ENCODE measurements around the gene TMEM52. TPM values are rescaled to one million over a fixed set of nuclear protein-coding genes. Genes with fewer than 3 reads are reported as not detected.

Gene TMEM52
- total and polyA plus RNA-seq, 2 of the 13 experiments (the other 11 are each of a cell fraction or from before 2014, with no cell fraction given): 13.2 to 18.7 TPM

- no peak for TF ChIP-seq ZBTB40 (IDR thresholded peaks at IDR 0.05)
- TF ChIP-seq ZBTB40 (CRISPR knock-in tag; IDR thresholded peaks at IDR 0.05): 0 out of 2 replicates have a peak, but pooled peaks have one; percentile 63
- 0 out of 2 replicates have a peak, but pooled peaks have one; percentile 39 for TF ChIP-seq TFE3 (CRISPR knock-in tag; IDR thresholded peaks at IDR 0.05)
- TF ChIP-seq POGZ (CRISPR knock-in tag; IDR thresholded peaks at IDR 0.05): peak; percentile 51
- TF ChIP-seq ZFP41 (CRISPR knock-in tag; IDR thresholded peaks at IDR 0.05; ENCODE audit: borderline replicate concordance): 0 out of 2 replicates have a peak, but pooled peaks have one; percentile 36
- TF ChIP-seq ZNF891 (CRISPR knock-in tag; IDR thresholded peaks at IDR 0.05): 0 out of 2 replicates have a peak, but pooled peaks have one; percentile 34
- no peak for TF ChIP-seq ZKSCAN5 (CRISPR knock-in tag; IDR thresholded peaks at IDR 0.05)
- TF ChIP-seq ZBTB43 (CRISPR knock-in tag; conservative IDR thresholded peaks at IDR 0.05): 0 out of 2 replicates have a peak, but pooled peaks have one; percentile 76
- no peak for TF ChIP-seq ZNF746 (CRISPR knock-in tag; IDR thresholded peaks at IDR 0.05)
- TF ChIP-seq SP5 (CRISPR knock-in tag; IDR thresholded peaks at IDR 0.05; ENCODE audit: borderline replicate concordance, low read depth): peak; percentile 84
- peak; percentile 64; the same call in 1 of the 2 replicates for TF ChIP-seq NFE2L1 (CRISPR knock-in tag; IDR thresholded peaks at IDR 0.05; ENCODE audit: borderline replicate concordance)
- peak; percentile 89; the same call in 1 of the 2 replicates for TF ChIP-seq ZNF235 (CRISPR knock-in tag; IDR thresholded peaks at IDR 0.05; ENCODE audit: borderline replicate concordance)
- TF ChIP-seq RFX1 (IDR thresholded peaks at IDR 0.05): no peak
- peak; percentile 40; the same call in 1 of the 2 replicates for TF ChIP-seq ZNF430 (CRISPR knock-in tag; IDR thresholded peaks at IDR 0.05)
- TF ChIP-seq RBM39 (IDR thresholded peaks at IDR 0.05; ENCODE audit: low read depth, low read length, poor library complexity, severe bottlenecking): peak; percentile 25
- TF ChIP-seq ZZZ3 (CRISPR knock-in tag; IDR thresholded peaks at IDR 0.05; ENCODE audit: borderline replicate concordance): no peak
- TF ChIP-seq BCL6 (CRISPR knock-in tag; IDR thresholded peaks at IDR 0.05): no peak; the same call in 1 of the 2 replicates
These were observed 401 bp upstream of the TMEM52 start (continued) for GRCh38 chr1:1919304-1920056.
